Measurements from ENCODE around the gene F7.

DNA sequence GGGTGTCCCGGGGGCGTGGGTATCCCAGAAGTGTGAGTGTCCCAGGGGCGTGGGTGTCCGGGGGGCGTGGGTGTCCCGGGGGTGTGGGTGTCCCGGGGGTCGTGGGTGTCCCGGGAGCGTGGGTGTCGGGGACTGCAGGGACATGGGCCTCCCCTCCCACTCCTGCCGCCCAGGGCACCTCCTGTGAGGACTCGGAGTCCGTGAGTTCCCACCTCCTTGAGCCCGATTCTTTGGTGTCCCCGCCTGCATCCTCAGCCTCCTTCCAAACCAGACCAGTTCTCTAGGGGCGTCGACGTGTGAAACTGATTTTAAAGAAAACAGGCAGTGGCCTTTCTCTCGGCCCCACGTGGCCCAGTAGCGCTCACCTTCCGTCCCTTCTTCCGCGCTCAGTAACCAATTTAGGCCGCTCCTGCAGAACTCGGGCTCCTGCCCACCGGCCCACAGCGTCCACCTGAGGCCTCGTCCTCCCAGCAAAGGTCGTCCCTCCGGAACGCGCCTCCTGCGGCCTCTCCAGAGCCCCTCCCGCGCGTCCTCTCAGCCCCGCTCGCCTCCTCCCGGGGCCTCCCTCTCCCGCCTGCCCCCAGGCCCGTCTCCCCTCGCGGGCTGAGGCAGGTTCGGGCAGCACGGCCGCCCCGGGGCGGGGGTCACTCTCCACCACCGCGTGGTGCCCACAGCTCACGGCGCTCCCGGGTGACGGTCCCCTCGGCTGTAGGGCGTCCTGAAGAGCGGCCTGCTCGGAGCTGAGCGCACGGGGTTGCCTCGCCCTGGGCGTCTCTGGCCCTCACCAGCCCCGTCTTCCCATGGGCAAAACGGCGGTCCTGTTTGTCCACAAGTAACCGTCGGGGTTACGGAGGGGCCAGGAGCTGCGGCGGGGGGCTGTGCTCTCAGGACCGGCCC lies 3.8 kb downstream of the F7 start:
- TF ChIP-seq, protein P1, sequence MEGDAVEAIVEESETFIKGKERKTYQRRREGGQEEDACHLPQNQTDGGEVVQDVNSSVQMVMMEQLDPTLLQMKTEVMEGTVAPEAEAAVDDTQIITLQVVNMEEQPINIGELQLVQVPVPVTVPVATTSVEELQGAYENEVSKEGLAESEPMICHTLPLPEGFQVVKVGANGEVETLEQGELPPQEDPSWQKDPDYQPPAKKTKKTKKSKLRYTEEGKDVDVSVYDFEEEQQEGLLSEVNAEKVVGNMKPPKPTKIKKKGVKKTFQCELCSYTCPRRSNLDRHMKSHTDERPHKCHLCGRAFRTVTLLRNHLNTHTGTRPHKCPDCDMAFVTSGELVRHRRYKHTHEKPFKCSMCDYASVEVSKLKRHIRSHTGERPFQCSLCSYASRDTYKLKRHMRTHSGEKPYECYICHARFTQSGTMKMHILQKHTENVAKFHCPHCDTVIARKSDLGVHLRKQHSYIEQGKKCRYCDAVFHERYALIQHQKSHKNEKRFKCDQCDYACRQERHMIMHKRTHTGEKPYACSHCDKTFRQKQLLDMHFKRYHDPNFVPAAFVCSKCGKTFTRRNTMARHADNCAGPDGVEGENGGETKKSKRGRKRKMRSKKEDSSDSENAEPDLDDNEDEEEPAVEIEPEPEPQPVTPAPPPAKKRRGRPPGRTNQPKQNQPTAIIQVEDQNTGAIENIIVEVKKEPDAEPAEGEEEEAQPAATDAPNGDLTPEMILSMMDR (conservative IDR thresholded peaks at IDR 0.05; ENCODE audit: low read depth, low read length) = no peak
- TF ChIP-seq EZH2 (IDR thresholded peaks at IDR 0.05; ENCODE audit: low read length, unreplicated experiment) = no peak
- TF ChIP-seq EZH2phosphoT487 (IDR thresholded peaks at IDR 0.05; ENCODE audit: borderline replicate concordance, low read length) = no peak

Measured in PC-3 (cell line).